Body of pancreas (tissue), 4 donors: ENCODE results near the gene THBD. TPM values are rescaled to one million over a fixed set of nuclear protein-coding genes. Genes with fewer than 3 reads are reported as not detected.

Source experiments
- ATAC-seq: fragments of 150-250 bp; one replicate; pipeline ENCODE4 v1.9.1; 2016
- DNase-seq, 4 donors: peaks; one replicate each; pipeline ENCODE4 v3.0.0-alpha.2; 2019
- H3K27ac ChIP-seq, 4 donors: fragments of 200-600 bp; sonication (generic); 1 replicate in 3 of 4; 2 replicates in 1 of 4; pipeline versions ENCODE4 v1.5.1 to v1.6.1; 2016 to 2019; ENCODE audit warnings: mild to moderate bottlenecking in 1 of 4, mixed read lengths in 1 of 4, moderate library complexity in 1 of 4
- H3K27me3 ChIP-seq, 2 donors: fragments of 200-600 bp; sonication (generic); one replicate each; pipeline ENCODE4 v1.6.0; 2016; ENCODE audit warnings: mild to moderate bottlenecking in 1 of 2
- H3K36me3 ChIP-seq, 2 donors: fragments of 200-600 bp; sonication (generic); replicated peaks in 1 of 2; 2 replicates each; pipeline ENCODE4 v1.5.1; 2016; ENCODE audit warnings: low read depth in 2 of 2; ENCODE audit not compliant: insufficient read depth in 1 of 2
- H3K4me1 ChIP-seq: fragments of 200-600 bp; sonication (generic); one replicate; pipeline ENCODE4 v1.6.0; 2016
- H3K4me3 ChIP-seq, 2 donors: fragments of 200-600 bp; sonication (generic); 1 replicate in 1 of 2; 2 replicates in 1 of 2; pipeline ENCODE4 v1.5.1; 2016 to 2019
- H3K9me3 ChIP-seq, 3 donors: fragments of 200-600 bp; sonication (generic); 1 replicate in 2 of 3; 2 replicates in 1 of 3; pipeline ENCODE4 v1.5.1; 2016
- CTCF ChIP-seq, 7 experiments: fragments of 450-650 bp in 4 of 7; fragments of 200-600 bp in 3 of 7; sonication (generic) in 3 of 7; IDR thresholded peaks; one replicate each; pipeline ENCODE4 v1.5.1; 2016 to 2019; ENCODE audit warnings: antibody characterized with exemption in 7 of 7
- POLR2A ChIP-seq, 3 donors: fragments of 450-650 bp; IDR thresholded peaks; one replicate each; pipeline ENCODE4 v1.6.1; 2016; ENCODE audit warnings: antibody characterized with exemption in 3 of 3, mild to moderate bottlenecking in 2 of 3
- WGBS, 2 donors: methylation state at CpG; one replicate each; pipeline ENCODE4 v1.1.5; 2017; 5-methylcytosine and 5-hydroxymethylcytosine counted together
- intact Hi-C: fragments of 100-400 bp; cut with DNase I; formaldehyde crosslinking; loops from one replicate; pipeline ENCODE4 v1.15.1; 2023
- total RNA-seq, 2 donors: library from RNA; depleted of rRNA; stranded (reverse); fragments of >200 nt; gene quantifications; one replicate each; pipeline ENCODE4 v1.1.0, GENCODE V29; 2016

Gene THBD
- total RNA-seq, 2 donors from 2014 or later = 14.3 to 44.2 TPM

DNA sequence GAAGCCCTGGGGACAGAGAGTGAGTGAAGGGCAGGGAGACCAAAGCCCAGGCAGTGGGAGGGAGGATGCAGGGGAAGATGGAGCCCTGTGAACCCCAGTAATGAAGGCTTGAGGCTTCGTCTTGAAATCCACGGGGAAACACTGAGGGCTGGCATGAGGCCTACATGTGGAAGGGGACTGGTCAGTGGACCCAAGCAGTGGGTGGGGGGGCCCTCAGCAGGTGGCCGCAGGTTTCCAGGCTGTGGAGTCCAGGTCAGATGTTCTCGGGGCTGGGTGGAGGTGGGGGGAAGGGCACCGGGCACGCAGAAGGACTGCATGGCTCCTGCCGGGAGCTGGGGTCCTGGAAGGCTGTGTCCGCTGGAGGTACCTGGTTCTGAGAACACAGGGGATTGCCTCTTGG is 39.4 kb upstream of the THBD start:
- H3K27ac ChIP-seq = no peak overlapping the region
- intact Hi-C loops = no loop called here
- ATAC-seq = no peak
- 92 to 95% methylated on average over 5 to 8 of the region's 8 CpGs for WGBS, 2 donors
- DNase-seq = no peak
- H3K4me3 ChIP-seq = no peak overlapping the region
- no peaks in the 10 kb centered on the region for H3K36me3 ChIP-seq
- peaks cover 26% of the 10 kb centered on the region for H3K4me1 ChIP-seq
- TF ChIP-seq CTCF (IDR thresholded peaks at IDR 0.05) (no peak), POLR2A (IDR thresholded peaks at IDR 0.05) (no peak)
- H3K9me3 ChIP-seq = no peaks in the 10 kb centered on the region
- H3K27me3 ChIP-seq = no peaks in the 10 kb centered on the region

DNA sequence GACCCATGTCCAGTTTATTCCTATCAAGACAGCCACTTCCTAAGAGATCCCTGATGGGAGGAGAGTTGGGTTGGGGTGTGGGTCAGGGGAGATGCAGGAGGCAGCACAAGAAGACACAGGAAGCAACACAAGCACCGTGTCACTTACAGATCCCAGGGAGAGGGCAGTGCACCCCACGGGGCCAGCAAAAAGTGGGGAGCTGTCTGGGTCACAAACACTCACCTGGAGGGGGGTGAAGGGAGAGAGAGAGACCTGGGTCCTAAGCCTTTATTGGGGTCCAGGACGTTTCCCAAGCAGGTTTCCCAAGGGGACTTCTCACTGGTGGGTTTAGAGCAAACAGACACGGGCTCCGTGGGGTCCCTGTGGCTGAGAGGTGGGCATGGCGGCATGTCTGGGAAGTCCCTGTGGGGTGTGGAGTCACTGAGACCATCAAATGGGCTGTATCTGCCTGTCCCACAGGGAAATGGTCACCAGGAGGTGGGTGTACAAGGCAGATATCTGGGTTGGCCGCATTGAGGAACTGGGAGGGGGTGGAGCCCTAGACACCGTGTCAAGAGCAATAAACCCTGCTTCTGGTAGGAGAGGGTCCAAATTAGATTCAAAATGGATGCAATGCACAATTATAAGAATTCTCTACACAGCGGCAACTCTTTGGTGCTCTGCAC is 38.2 kb upstream of the THBD start:
- no peak for TF ChIP-seq CTCF (IDR thresholded peaks at IDR 0.05)
- no peak for TF ChIP-seq POLR2A (IDR thresholded peaks at IDR 0.05)
- H3K36me3 ChIP-seq = no peaks in the 10 kb centered on the region
- 60 to 62% methylated on average over 8 of the region's 9 CpGs for WGBS, 2 donors
- H3K27ac ChIP-seq = peak overlapping the region in 2 of 4 donors; percentile 63 to 69
- ATAC-seq (no peak), DNase-seq (no peak)
- no peak overlapping the region for H3K4me3 ChIP-seq
- intact Hi-C loops = no loop called here
- no peaks in the 10 kb centered on the region for H3K9me3 ChIP-seq
- no peaks in the 10 kb centered on the region for H3K27me3 ChIP-seq
- peaks cover 16% of the 10 kb centered on the region for H3K4me1 ChIP-seq

DNA sequence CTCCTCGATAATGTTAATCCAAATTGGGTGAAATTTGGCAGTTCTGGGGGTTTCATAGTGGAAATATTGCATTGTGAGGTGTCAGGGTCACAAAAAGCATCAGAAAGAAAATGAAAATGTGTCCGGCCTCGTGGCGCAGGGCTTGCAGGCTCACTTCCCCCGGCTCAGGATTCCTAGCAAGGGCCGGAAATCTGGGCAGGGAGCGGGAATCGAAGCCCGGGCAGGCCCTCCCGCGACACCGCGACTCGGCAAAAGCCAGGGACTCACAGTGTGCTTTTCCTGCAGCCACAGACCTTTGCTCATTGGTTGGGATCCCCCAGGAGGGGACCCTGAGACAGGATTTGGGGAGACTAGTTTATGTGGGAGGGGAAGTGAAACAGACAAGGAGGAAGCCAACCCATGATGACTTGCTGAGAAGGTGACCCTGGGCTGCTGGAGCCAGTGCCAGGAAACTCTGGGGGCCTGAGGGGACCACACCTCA is 37.5 kb upstream of the THBD start:
- no peaks in the 10 kb centered on the region for H3K27me3 ChIP-seq
- peaks cover 9% of the 10 kb centered on the region for H3K4me1 ChIP-seq
- intact Hi-C loops = no loop called here
- ATAC-seq (no peak), DNase-seq (peak in 1 of 4 donors; percentile 52)
- no peaks in the 10 kb centered on the region for H3K9me3 ChIP-seq
- H3K36me3 ChIP-seq = no peaks in the 10 kb centered on the region
- WGBS, 2 donors = 64 to 68% methylated on average over 14 of the region's 14 CpGs
- H3K4me3 ChIP-seq = no peak overlapping the region
- peak overlapping the region in 3 of 4 donors; percentile 12 to 69 (median 63) for H3K27ac ChIP-seq
- TF ChIP-seq POLR2A (IDR thresholded peaks at IDR 0.05) (no peak), CTCF (IDR thresholded peaks at IDR 0.05) (no peak)

- TF ChIP-seq CTCF (IDR thresholded peaks at IDR 0.05) (no peak), POLR2A (IDR thresholded peaks at IDR 0.05) (peak in 2 of 3 donors; percentile 60 to 62)
- no peak for ATAC-seq
- H3K36me3 ChIP-seq = no peaks in the 10 kb centered on the region
- no peaks in the 10 kb centered on the region for H3K27me3 ChIP-seq
- H3K4me3 ChIP-seq = no peak within 1 kb of the TSS
- intact Hi-C loops = no loop called here
- H3K27ac ChIP-seq = peak within 1 kb of the TSS; percentile 19 to 69 (median 54)
- WGBS, 2 donors = 31 to 51% methylated on average over 17 to 23 of the region's 28 CpGs
- DNase-seq = peak in 2 of 4 donors; percentile 15 to 50
- H3K9me3 ChIP-seq = no peaks in the 10 kb centered on the region
- peaks cover under 1% of the 10 kb centered on the region for H3K4me1 ChIP-seq
Measured at GRCh38 chr20:23086056-23086566, 36.6 kb upstream of the THBD start, which contains the start of gene CD93. TSS of gene CD93 (minus strand) at chr20:23086324. CDS start at chr20:23086192, 132 bp downstream.
